ENCODE measurements around the gene FJX1. TPM values are rescaled to one million over a fixed set of nuclear protein-coding genes. Genes with fewer than 3 reads are reported as not detected.

Gene FJX1
- total RNA-seq, 1 experiment from 2014 or later, result 13.7 TPM

DNA sequence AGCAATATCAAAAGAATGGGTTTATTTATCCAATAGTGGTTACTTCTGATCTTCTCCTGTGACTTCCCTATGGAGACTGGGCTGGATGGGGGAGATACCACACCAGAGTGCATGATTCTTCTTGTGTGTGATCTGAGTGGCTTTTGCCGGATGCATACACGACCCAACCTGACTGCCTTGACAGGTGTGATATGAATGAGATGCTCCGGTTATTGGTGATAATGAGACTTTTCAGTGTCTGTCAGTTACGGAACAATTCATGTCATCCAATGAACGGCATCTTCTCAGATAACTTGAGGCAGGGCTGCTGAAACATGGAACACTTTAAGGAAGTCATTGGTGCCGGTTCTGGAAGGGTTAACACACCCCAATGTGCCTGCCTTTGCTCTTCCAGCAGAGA is 17.7 kb downstream of the FJX1 start:
- H3K4me1 ChIP-seq (ENCODE audit: control insufficient read depth in 1 of 2, insufficient read depth in 2 of 2, low read length in 2 of 2), result peaks cover 0 to 7% of the 10 kb centered on the region in 2 experiments; a peak in 1 of 4 replicates
- ChIA-PET RAD21 (ENCODE audit: low non-redundant PET in 1 of 2, low total read pairs in 2 of 2, uncharacterized antibody in 2 of 2, unreplicated experiment in 2 of 2) (no interaction called here), CTCF (no interaction called here), POLR2A (no interaction called here)
- no peaks in the 10 kb centered on the region for H4K20me1 ChIP-seq (ENCODE audit: insufficient read depth)
- no peak overlapping the region for H3K4me2 ChIP-seq (ENCODE audit: low read length)
- ATAC-seq (no peak), DNase-seq (ENCODE audit: low read depth, low spot score) (no peak)
- no TSS peak for BruUV-seq (replicated peaks)
- H3K9me3 ChIP-seq (ENCODE audit: control insufficient read depth in 1 of 2, insufficient read depth in 1 of 2, low read depth in 1 of 2, low read length in 2 of 2), result no peaks in the 10 kb centered on the region
- H3K27ac ChIP-seq (ENCODE audit: low read depth, low read length), result no peak overlapping the region
- no peak overlapping the region for H3K4me3 ChIP-seq (replicated peaks in 1 of 2; ENCODE audit: low read depth in 1 of 2, low read length in 2 of 2)
- H2AFZ ChIP-seq (ENCODE audit: low read depth, low read length, poor library complexity, severe bottlenecking), result no peak overlapping the region
- no peaks in the 10 kb centered on the region for H3K9me2 ChIP-seq (ENCODE audit: insufficient read depth)
- no peak for TF ChIP-seq POLR2AphosphoS5 (IDR thresholded peaks at IDR 0.05; ENCODE audit: low read depth, low read length)
- no peak for TF ChIP-seq ELF1 (IDR thresholded peaks at IDR 0.05; ENCODE audit: borderline replicate concordance, low read depth)
- TF ChIP-seq, protein P1, sequence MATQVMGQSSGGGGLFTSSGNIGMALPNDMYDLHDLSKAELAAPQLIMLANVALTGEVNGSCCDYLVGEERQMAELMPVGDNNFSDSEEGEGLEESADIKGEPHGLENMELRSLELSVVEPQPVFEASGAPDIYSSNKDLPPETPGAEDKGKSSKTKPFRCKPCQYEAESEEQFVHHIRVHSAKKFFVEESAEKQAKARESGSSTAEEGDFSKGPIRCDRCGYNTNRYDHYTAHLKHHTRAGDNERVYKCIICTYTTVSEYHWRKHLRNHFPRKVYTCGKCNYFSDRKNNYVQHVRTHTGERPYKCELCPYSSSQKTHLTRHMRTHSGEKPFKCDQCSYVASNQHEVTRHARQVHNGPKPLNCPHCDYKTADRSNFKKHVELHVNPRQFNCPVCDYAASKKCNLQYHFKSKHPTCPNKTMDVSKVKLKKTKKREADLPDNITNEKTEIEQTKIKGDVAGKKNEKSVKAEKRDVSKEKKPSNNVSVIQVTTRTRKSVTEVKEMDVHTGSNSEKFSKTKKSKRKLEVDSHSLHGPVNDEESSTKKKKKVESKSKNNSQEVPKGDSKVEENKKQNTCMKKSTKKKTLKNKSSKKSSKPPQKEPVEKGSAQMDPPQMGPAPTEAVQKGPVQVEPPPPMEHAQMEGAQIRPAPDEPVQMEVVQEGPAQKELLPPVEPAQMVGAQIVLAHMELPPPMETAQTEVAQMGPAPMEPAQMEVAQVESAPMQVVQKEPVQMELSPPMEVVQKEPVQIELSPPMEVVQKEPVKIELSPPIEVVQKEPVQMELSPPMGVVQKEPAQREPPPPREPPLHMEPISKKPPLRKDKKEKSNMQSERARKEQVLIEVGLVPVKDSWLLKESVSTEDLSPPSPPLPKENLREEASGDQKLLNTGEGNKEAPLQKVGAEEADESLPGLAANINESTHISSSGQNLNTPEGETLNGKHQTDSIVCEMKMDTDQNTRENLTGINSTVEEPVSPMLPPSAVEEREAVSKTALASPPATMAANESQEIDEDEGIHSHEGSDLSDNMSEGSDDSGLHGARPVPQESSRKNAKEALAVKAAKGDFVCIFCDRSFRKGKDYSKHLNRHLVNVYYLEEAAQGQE (IDR thresholded peaks at IDR 0.05; ENCODE audit: low read depth), result no peak
- no peak for TF ChIP-seq EZH2 (IDR thresholded peaks at IDR 0.05)
- TF ChIP-seq POLR2A (IDR thresholded peaks at IDR 0.05; ENCODE audit: borderline replicate concordance, extremely low read depth, insufficient read depth, insufficient read length), result no peak
- no peak for TF ChIP-seq SIN3A (IDR thresholded peaks at IDR 0.05; ENCODE audit: low read depth)
- no peaks in the 10 kb centered on the region for H3K79me2 ChIP-seq (ENCODE audit: insufficient read depth, low read length)
- H3K9ac ChIP-seq (ENCODE audit: low read length), result no peak overlapping the region
- no peaks in the 10 kb centered on the region for H3K36me3 ChIP-seq (ENCODE audit: control insufficient read depth in 1 of 2, insufficient read depth in 2 of 2, low read length in 2 of 2)
- intact Hi-C loops (cut with micrococcal nuclease), result no loop called here
- H3K27me3 ChIP-seq (ENCODE audit: insufficient read depth, low read length), result no peaks in the 10 kb centered on the region

DNA sequence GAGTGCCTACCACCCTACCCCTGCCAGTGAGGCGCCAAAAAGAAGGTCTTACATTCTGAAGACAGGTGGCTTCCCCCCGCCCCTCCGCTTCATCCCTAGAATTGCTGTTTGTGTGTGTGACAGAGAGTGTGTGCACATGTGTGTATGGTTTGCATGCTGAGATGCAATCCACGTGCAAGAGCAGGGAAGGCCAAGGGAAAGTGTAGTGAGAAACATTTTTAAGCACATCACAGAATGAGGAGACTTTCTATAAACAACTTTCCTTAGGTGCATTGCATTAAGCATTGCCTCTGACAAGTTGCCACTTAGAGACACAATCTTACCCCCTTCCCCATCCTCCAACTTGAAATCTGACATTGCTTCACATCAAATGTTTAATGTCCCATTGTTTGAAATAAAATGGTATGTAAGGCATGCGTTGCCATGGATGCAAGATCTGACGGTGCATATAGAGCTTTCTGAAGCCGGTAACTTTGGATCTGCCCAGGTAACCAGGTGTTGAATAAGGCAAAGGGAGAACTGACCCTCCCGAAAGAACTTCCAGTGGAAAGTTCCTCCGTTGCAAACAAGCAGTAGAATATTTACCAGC is 21.4 kb downstream of the FJX1 start:
- H2AFZ ChIP-seq (ENCODE audit: low read depth, low read length, poor library complexity, severe bottlenecking), result no peak overlapping the region
- H3K4me1 ChIP-seq (ENCODE audit: control insufficient read depth in 1 of 2, insufficient read depth in 2 of 2, low read length in 2 of 2), result no peaks in the 10 kb centered on the region
- CTCF ChIA-PET, result no interaction called here
- H3K27ac ChIP-seq (ENCODE audit: low read depth, low read length), result no peak overlapping the region
- POLR2A ChIA-PET, result no interaction called here
- H3K4me2 ChIP-seq (ENCODE audit: low read length), result no peak overlapping the region
- H3K4me3 ChIP-seq (replicated peaks in 1 of 2; ENCODE audit: low read depth in 1 of 2, low read length in 2 of 2), result no peak overlapping the region
- H3K9ac ChIP-seq (ENCODE audit: low read length), result no peak overlapping the region
- no peaks in the 10 kb centered on the region for H3K79me2 ChIP-seq (ENCODE audit: insufficient read depth, low read length)
- H3K27me3 ChIP-seq (ENCODE audit: insufficient read depth, low read length), result no peaks in the 10 kb centered on the region
- no peaks in the 10 kb centered on the region for H4K20me1 ChIP-seq (ENCODE audit: insufficient read depth)
- no peaks in the 10 kb centered on the region for H3K9me2 ChIP-seq (ENCODE audit: insufficient read depth)
- RAD21 ChIA-PET (ENCODE audit: low non-redundant PET in 1 of 2, low total read pairs in 2 of 2, uncharacterized antibody in 2 of 2, unreplicated experiment in 2 of 2), result no interaction called here
- DNase-seq (ENCODE audit: low read depth, low spot score) (no peak), ATAC-seq (no peak)
- BruUV-seq (replicated peaks), result no TSS peak
- H3K9me3 ChIP-seq (ENCODE audit: control insufficient read depth in 1 of 2, insufficient read depth in 1 of 2, low read depth in 1 of 2, low read length in 2 of 2), result no peaks in the 10 kb centered on the region
- H3K36me3 ChIP-seq (ENCODE audit: control insufficient read depth in 1 of 2, insufficient read depth in 2 of 2, low read length in 2 of 2), result no peaks in the 10 kb centered on the region
- TF ChIP-seq FOSL1 (IDR thresholded peaks at IDR 0.05; ENCODE audit: low read depth) (no peak), ZNF274 (IDR thresholded peaks at IDR 0.05; ENCODE audit: low read depth, low read length) (no peak), CBX3 (IDR thresholded peaks at IDR 0.05; ENCODE audit: low read depth) (no peak), POLR2A (IDR thresholded peaks at IDR 0.05; ENCODE audit: borderline replicate concordance, extremely low read depth, insufficient read depth, insufficient read length) (no peak), RAD21 (IDR thresholded peaks at IDR 0.05; ENCODE audit: low read depth) (no peak), SP1 (IDR thresholded peaks at IDR 0.05; ENCODE audit: low read depth) (no peak)
- TF ChIP-seq, protein P2, sequence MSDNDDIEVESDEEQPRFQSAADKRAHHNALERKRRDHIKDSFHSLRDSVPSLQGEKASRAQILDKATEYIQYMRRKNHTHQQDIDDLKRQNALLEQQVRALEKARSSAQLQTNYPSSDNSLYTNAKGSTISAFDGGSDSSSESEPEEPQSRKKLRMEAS (IDR thresholded peaks at IDR 0.05), result no peak
- intact Hi-C loops (cut with micrococcal nuclease), result no loop called here
